Progenitor cell of endocrine pancreas (in vitro differentiated cells): Measurements from ENCODE around the gene SLC39A11. TPM values are rescaled to one million over a fixed set of nuclear protein-coding genes. Genes with fewer than 3 reads are reported as not detected.

Experiments used
- DNase-seq: peaks from one replicate; pipeline ENCODE4 v3.0.0; 2021; ENCODE audit warnings: low spot score; ENCODE audit not compliant: unreplicated experiment
- H3K27ac Mint-ChIP-seq: 2 replicates; pipeline ENCODE4 v1.8.0; 2021; ENCODE audit warnings: mild to moderate bottlenecking, moderate library complexity, mixed read lengths
- H3K27me3 Mint-ChIP-seq: 2 replicates; pipeline ENCODE4 v1.8.0; 2021; ENCODE audit warnings: mixed read lengths
- H3K36me3 Mint-ChIP-seq: 2 replicates; pipeline ENCODE4 v1.8.0; 2022; ENCODE audit warnings: mixed read lengths; ENCODE audit not compliant: insufficient read depth
- H3K4me1 Mint-ChIP-seq: 2 replicates; pipeline ENCODE4 v1.8.0; 2021; ENCODE audit warnings: low read depth, mixed read lengths
- H3K4me3 Mint-ChIP-seq: 2 replicates; pipeline ENCODE4 v1.8.0; 2021; ENCODE audit warnings: low read depth, mild to moderate bottlenecking, moderate library complexity, mixed read lengths
- H3K9me3 Mint-ChIP-seq: 2 replicates; pipeline ENCODE4 v1.8.0; 2021; ENCODE audit warnings: low read depth, mixed read lengths
- CTCF ChIP-seq: fragments of 200-600 bp; sonication (generic); IDR thresholded peaks from one replicate; pipeline ENCODE4 v1.5.0; 2021; ENCODE audit warnings: antibody characterized with exemption, mild to moderate bottlenecking; ENCODE audit not compliant: unreplicated experiment
- total RNA-seq: library from RNA; stranded (reverse); gene quantifications from 2 replicates; pipeline ENCODE4 v1.2.1, GENCODE V29; 2021

The SLC39A11 gene
- total RNA-seq, 1 donor from 2014 or later = 20.5 TPM

- H3K27me3 Mint-ChIP-seq = peaks cover 4% of the 10 kb centered on the region
- H3K4me1 Mint-ChIP-seq = peaks cover 4% of the 10 kb centered on the region
- TF ChIP-seq CTCF = no peak
- H3K9me3 Mint-ChIP-seq = peaks cover 6% of the 10 kb centered on the region
- peaks cover 3% of the 10 kb centered on the region for H3K36me3 Mint-ChIP-seq
- H3K27ac Mint-ChIP-seq = no peak overlapping the region
- no peak for DNase-seq
- H3K4me3 Mint-ChIP-seq = no peak overlapping the region
Measured at GRCh38 chr17:72677714-72678390, 414.6 kb downstream of the SLC39A11 start.

- Mint-ChIP-seq H3K27ac (no peak overlapping the region), H3K27me3 (peaks cover 4% of the 10 kb centered on the region), H3K4me1 (peaks cover 3% of the 10 kb centered on the region), H3K4me3 (no peak overlapping the region), H3K9me3 (peaks cover 6% of the 10 kb centered on the region), H3K36me3 (peaks cover 3% of the 10 kb centered on the region)
- no peak for DNase-seq
- TF ChIP-seq CTCF = no peak
Measured at GRCh38 chr17:72677108-72677507, 415.4 kb downstream of the SLC39A11 start.

- Mint-ChIP-seq H3K36me3 (peaks cover 3% of the 10 kb centered on the region), H3K27ac (no peak overlapping the region), H3K4me3 (no peak overlapping the region), H3K27me3 (peaks cover 3% of the 10 kb centered on the region), H3K9me3 (peaks cover 9% of the 10 kb centered on the region), H3K4me1 (peaks cover 2% of the 10 kb centered on the region)
- no peak for DNase-seq
- TF ChIP-seq CTCF = no peak
Measured at GRCh38 chr17:72672729-72673128, 419.8 kb downstream of the SLC39A11 start.

GRCh38 chr17:72671016-72671415 lies 421.5 kb downstream of the SLC39A11 start:
- TF ChIP-seq CTCF = no peak
- Mint-ChIP-seq H3K27me3 (no peaks in the 10 kb centered on the region), H3K27ac (no peak overlapping the region), H3K9me3 (peaks cover 9% of the 10 kb centered on the region), H3K4me1 (peaks cover 6% of the 10 kb centered on the region), H3K36me3 (peaks cover 2% of the 10 kb centered on the region), H3K4me3 (no peak overlapping the region)
- DNase-seq = no peak

- H3K4me1 Mint-ChIP-seq = peaks cover 6% of the 10 kb centered on the region
- H3K36me3 Mint-ChIP-seq = peaks cover 1% of the 10 kb centered on the region
- H3K27ac Mint-ChIP-seq = no peak overlapping the region
- TF ChIP-seq CTCF = no peak
- H3K27me3 Mint-ChIP-seq = peaks cover 3% of the 10 kb centered on the region
- H3K9me3 Mint-ChIP-seq = peaks cover 8% of the 10 kb centered on the region
- H3K4me3 Mint-ChIP-seq = no peak overlapping the region
- DNase-seq = no peak
Measured at GRCh38 chr17:72667096-72668063, 425.1 kb downstream of the SLC39A11 start.
